A673 (cell line): ENCODE data around the gene GOSR1. TPM values are rescaled to one million over a fixed set of nuclear protein-coding genes. Genes with fewer than 3 reads are reported as not detected.
"Not testable (repeated sequence)": the region's sequence is repeated elsewhere in the genome, so short reads cannot be mapped to it uniquely, and the experiment has no call there.

Experiments
- BruUV-seq: library from RNA; stranded (reverse); fragments of 400-500 nt; replicated peaks from 2 replicates; lab custom pipeline; 2021; lab: Mats Ljungman, UMichigan
- CTCF ChIA-PET: fragments of 300-600 bp; sonication (Branson Sonifier 250); formaldehyde crosslinking; loops from one replicate; lab custom pipeline; 2022; ENCODE audit warnings: antibody characterized with exemption; lab: Charles Lee
- POLR2A ChIA-PET: fragments of 300-600 bp; sonication (Branson Sonifier 250); formaldehyde crosslinking; loops from one replicate; lab custom pipeline; 2022; ENCODE audit warnings: antibody characterized with exemption; ENCODE audit not compliant: low non-redundant PET; lab: Charles Lee
- DNase-seq: peaks from one replicate; pipeline ENCODE4 v3.0.0-alpha.2; 2015; ENCODE audit warnings: low spot score
- H3K27ac ChIP-seq: fragments of 200-600 bp; sonication (generic); 2 replicates; pipeline ENCODE4 v1.5.1; 2016; ENCODE audit warnings: mixed run types, low read depth, mild to moderate bottlenecking, mixed read lengths, antibody characterized with exemption, low read length; ENCODE audit not compliant: poor library complexity, severe bottlenecking
- H3K27me3 ChIP-seq: fragments of 200-600 bp; sonication (generic); replicated peaks from 2 replicates; pipeline ENCODE4 v1.6.1; 2017; ENCODE audit warnings: mixed run types, low read depth, mild to moderate bottlenecking, mixed read lengths, antibody characterized with exemption, low read length; ENCODE audit not compliant: insufficient read depth, poor library complexity
- H3K36me3 ChIP-seq: fragments of 200-600 bp; sonication (generic); 2 replicates; pipeline ENCODE4 v1.6.1; 2016; ENCODE audit warnings: mixed run types, mild to moderate bottlenecking, mixed read lengths, antibody characterized with exemption, low read length; ENCODE audit not compliant: insufficient read depth, poor library complexity, severe bottlenecking
- H3K4me1 ChIP-seq: fragments of 200-600 bp; sonication (generic); 2 replicates; pipeline ENCODE4 v1.6.1; 2017; ENCODE audit warnings: mixed run types, mild to moderate bottlenecking, mixed read lengths, antibody characterized with exemption, low read length; ENCODE audit not compliant: insufficient read depth, poor library complexity, severe bottlenecking
- H3K4me3 ChIP-seq: fragments of 200-600 bp; sonication (generic); 2 replicates; pipeline ENCODE4 v1.5.1; 2016; ENCODE audit warnings: low read depth, mixed run types, mild to moderate bottlenecking, mixed read lengths, low read length; ENCODE audit not compliant: poor library complexity, severe bottlenecking
- H3K9me3 ChIP-seq: fragments of 200-600 bp; sonication (generic); 2 replicates; pipeline ENCODE4 v1.6.1; 2016; ENCODE audit warnings: mixed run types, low read depth, mild to moderate bottlenecking, mixed read lengths, antibody characterized with exemption, low read length; ENCODE audit not compliant: poor library complexity, severe bottlenecking
- intact Hi-C: fragments of 100-400 bp; cut with micrococcal nuclease; formaldehyde crosslinking; loops from one replicate; pipeline ENCODE4 v1.10.0; 2022; ENCODE audit not compliant: unreplicated experiment
- total RNA-seq: library from RNA; stranded (reverse); gene quantifications from 2 replicates; pipeline ENCODE4 v1.2.3, GENCODE V29; 2021

Gene GOSR1
- total RNA-seq, 1 experiment from 2014 or later = 69.1 TPM

DNA sequence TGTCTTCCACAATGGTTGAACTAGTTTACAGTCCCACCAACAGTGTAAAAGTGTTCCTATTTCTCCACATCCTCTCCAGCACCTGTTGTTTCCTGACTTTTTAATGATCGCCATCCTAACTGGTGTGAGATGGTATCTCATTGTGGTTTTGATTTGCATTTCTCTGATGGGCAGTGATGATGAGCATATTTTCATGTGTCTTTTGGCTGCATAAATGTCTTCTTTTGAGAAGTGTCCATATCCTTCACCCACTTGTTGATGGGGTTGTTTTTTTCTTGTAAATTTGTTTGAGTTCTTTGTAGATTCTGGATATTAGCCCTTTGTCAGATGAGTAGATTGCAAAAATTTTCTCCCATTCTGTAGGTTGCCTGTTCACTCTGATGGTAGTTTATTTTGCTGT, 84.6 kb downstream of the GOSR1 start:
- H3K36me3 ChIP-seq, POLR2A ChIA-PET, H3K9me3 ChIP-seq, H3K27ac ChIP-seq, intact Hi-C loops, H3K4me3 ChIP-seq, BruUV-seq, H3K27me3 ChIP-seq, CTCF ChIA-PET, DNase-seq: not testable (repeated sequence)
- peaks cover 12% of the 10 kb centered on the region for H3K4me1 ChIP-seq

DNA sequence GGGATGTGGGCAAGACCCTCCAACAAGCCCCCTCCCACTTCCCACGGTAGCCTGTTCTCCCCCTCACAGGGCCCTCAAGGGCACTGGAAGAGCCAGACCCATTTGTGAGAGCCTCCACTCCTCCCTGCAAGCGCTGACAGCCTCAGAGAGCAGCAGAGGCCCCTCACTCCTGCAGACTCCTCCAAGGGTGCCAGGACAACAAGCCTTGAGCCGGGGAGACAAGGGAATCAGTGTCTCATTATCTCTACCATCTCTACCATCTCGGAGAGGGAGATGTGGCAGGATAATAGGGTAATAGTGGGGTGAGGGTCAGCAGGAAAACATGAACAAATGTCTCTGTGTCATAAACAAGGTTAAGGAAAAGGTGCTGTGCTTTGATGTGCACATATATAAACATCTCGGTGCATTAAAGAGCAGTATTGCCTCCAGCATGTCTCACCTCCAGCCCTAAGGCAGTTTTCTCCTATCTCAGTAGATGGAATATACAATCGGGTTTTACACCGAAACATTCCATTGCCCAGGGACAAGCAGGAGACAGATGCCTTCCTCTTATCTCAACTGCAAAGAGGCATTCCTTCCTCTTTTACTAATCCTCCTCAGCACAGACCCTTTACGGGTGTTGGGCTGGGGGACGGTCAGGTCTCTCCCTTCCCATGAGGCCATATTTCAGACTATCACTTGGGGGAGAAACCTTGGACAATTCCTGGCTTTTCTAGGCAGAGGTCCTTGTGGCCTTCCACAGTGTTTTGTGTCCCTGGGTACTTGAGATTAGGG, 86.1 kb downstream of the GOSR1 start:
- POLR2A ChIA-PET, H3K36me3 ChIP-seq, H3K9me3 ChIP-seq, intact Hi-C loops, H3K27ac ChIP-seq, CTCF ChIA-PET, H3K4me3 ChIP-seq, BruUV-seq, H3K27me3 ChIP-seq, DNase-seq: not testable (repeated sequence)
- peaks cover 16% of the 10 kb centered on the region for H3K4me1 ChIP-seq

DNA sequence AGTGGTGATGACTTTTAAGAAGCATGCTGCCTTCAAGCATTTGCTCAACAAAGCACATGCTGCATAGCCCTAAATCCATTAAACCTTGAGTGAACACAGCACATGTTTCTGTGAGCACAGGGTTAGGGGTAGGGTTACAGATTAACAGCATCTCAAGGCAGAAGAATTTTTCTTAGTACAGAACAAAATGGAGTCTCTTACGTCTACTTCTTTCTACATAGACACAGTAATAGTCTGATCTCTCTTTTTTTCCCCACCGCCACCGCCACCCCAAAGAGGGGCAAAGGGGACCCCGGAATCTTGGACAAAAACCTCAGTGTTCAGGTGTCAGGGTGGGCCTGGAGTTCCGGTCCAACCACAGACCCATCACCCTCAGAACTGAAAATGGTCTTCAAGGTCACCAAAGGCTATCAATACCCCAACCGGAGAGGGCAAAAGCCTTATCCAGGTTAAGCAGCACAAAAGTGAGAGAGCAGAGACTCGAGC, 86.7 kb downstream of the GOSR1 start:
- CTCF ChIA-PET, H3K27me3 ChIP-seq, H3K4me3 ChIP-seq, BruUV-seq, intact Hi-C loops, POLR2A ChIA-PET, DNase-seq, H3K36me3 ChIP-seq, H3K9me3 ChIP-seq, H3K27ac ChIP-seq: not testable (repeated sequence)
- H3K4me1 ChIP-seq = peaks cover 16% of the 10 kb centered on the region

DNA sequence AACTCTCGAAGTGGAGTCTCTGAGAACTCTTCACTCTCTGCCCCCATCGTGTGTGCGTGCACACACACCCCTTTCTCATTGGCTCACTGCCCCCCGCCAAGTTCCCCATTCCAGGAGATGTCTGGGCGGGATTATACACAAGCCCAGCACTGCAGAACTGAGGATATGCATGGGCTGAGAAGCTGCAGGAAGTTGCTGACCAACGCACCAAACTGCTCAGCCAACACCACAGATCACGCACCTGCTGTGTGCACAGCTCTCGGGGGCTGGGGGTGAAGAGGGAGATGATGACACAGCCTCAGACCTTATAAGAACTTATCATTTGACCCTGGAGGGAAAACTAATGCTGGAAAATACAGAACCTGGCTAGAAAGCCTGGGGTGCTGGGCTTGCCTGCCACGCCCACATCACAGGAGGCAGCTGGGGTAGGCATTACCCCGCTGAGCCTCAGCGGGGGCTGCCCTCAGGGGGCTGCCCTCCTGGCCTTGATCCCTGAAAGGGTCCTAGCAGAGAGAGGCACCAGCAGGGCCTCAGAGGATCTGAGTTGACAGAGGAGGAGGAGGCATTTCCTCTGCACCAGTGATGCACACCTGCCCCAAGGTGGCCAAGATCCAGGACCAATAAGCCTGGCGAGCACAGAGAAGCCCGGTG, 87.3 kb downstream of the GOSR1 start:
- intact Hi-C loops, DNase-seq, CTCF ChIA-PET, H3K9me3 ChIP-seq, H3K4me3 ChIP-seq, BruUV-seq, H3K27ac ChIP-seq, H3K36me3 ChIP-seq, H3K27me3 ChIP-seq, POLR2A ChIA-PET: not testable (repeated sequence)
- peaks cover 16% of the 10 kb centered on the region for H3K4me1 ChIP-seq
